HEK293 (cell line): ENCODE measurements around the gene KRAS.

Source experiments
- RBAK ChIP-seq: fragments of 450-650 bp; formaldehyde crosslinking; IDR thresholded peaks from 2 replicates; pipeline ENCODE4 v1.5.1; 2016; ENCODE audit warnings: missing biosample characterization, missing genetic modification characterization
- ZNF10 ChIP-seq: fragments of 450-650 bp; formaldehyde crosslinking; IDR thresholded peaks from 2 replicates; pipeline ENCODE4 v1.5.1; 2017; ENCODE audit warnings: missing biosample characterization, missing genetic modification characterization
- ZNF138 ChIP-seq: fragments of 450-650 bp; formaldehyde crosslinking; IDR thresholded peaks from 2 replicates; pipeline ENCODE4 v1.5.1; 2016; ENCODE audit warnings: missing biosample characterization, missing genetic modification characterization, borderline replicate concordance
- ZNF324 ChIP-seq: fragments of 450-650 bp; formaldehyde crosslinking; IDR thresholded peaks from 2 replicates; pipeline ENCODE4 v1.5.1; 2016; ENCODE audit warnings: missing biosample characterization, missing genetic modification characterization
- ZNF433 ChIP-seq: fragments of 450-650 bp; formaldehyde crosslinking; IDR thresholded peaks from 2 replicates; pipeline ENCODE4 v1.5.1; 2016; ENCODE audit warnings: missing biosample characterization, missing genetic modification characterization, low read depth
- TF ChIP-seq, protein P1 (sequence below): fragments of 450-650 bp; formaldehyde crosslinking; IDR thresholded peaks from 2 replicates; pipeline ENCODE4 v1.5.1; 2016; ENCODE audit warnings: missing biosample characterization, missing genetic modification characterization

DNA sequence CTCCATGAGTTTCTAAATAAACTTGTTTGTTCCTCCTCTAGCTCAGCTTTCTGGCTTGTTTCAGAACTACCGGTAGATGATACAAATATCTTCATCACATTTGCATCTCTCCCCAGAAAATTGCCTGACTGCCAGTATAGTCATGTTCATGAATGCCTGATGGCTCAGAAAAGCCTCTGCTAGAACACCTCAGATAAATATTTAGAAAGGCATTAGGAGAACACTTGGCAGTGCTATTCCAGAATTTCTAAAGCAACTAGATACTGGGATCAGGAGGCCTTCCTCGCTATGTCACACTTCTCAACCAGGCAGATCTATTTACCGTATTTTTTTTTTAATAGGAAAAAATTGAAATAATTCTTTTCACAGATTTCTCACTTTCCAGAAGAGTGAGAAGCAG lies 32.3 kb upstream of the KRAS start:
- TF ChIP-seq ZNF324 (tag by site-specific recombination) = no peak
- no peak for TF ChIP-seq ZNF10 (tag by site-specific recombination)
- TF ChIP-seq RBAK (tag by site-specific recombination) = no peak
- TF ChIP-seq ZNF138 (tag by site-specific recombination) = no peak
- TF ChIP-seq, protein P1, sequence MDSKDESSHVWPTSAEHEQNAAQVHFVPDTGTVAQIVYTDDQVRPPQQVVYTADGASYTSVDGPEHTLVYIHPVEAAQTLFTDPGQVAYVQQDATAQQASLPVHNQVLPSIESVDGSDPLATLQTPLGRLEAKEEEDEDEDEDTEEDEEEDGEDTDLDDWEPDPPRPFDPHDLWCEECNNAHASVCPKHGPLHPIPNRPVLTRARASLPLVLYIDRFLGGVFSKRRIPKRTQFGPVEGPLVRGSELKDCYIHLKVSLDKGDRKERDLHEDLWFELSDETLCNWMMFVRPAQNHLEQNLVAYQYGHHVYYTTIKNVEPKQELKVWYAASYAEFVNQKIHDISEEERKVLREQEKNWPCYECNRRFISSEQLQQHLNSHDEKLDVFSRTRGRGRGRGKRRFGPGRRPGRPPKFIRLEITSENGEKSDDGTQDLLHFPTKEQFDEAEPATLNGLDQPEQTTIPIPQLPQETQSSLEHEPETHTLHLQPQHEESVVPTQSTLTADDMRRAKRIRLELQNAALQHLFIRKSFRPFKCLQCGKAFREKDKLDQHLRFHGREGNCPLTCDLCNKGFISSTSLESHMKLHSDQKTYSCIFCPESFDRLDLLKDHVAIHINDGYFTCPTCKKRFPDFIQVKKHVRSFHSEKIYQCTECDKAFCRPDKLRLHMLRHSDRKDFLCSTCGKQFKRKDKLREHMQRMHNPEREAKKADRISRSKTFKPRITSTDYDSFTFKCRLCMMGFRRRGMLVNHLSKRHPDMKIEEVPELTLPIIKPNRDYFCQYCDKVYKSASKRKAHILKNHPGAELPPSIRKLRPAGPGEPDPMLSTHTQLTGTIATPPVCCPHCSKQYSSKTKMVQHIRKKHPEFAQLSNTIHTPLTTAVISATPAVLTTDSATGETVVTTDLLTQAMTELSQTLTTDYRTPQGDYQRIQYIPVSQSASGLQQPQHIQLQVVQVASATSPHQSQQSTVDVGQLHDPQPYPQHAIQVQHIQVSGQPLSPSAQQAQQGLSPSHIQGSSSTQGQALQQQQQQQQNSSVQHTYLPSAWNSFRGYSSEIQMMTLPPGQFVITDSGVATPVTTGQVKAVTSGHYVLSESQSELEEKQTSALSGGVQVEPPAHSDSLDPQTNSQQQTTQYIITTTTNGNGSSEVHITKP (tag by site-specific recombination) = no peak
- no peak for TF ChIP-seq ZNF433 (tag by site-specific recombination)
